SK-N-SH (cell line): Measurements from ENCODE around the gene HECW1. TPM values are rescaled to one million over a fixed set of nuclear protein-coding genes. Genes with fewer than 3 reads are reported as not detected.

ENCODE experiments used
- CTCF ChIA-PET: fragments of 300-600, 350-600 bp; formaldehyde crosslinking; extraction: SDS; loops from one replicate; lab custom pipeline; 2021; lab: Yijun Ruan, JAX
- POLR2A ChIA-PET: fragments of 350-600 bp; sonication (Branson Sonifier 250); formaldehyde crosslinking; extraction: SDS; loops from one replicate; lab custom pipeline; 2020; ENCODE audit warnings: antibody characterized with exemption, inconsistent platforms; lab: Yijun Ruan, JAX
- DNase-seq: peaks from one replicate; pipeline ENCODE4 v3.0.0; 2012
- H2AFZ ChIP-seq: fragments of 200-600 bp; sonication (generic); 2 replicates; pipeline ENCODE4 v1.8.1; 2016; ENCODE audit warnings: antibody characterized with exemption, mild to moderate bottlenecking, low read depth
- H3F3A ChIP-seq: fragments of 200-600 bp; sonication (generic); replicated peaks from 2 replicates; pipeline ENCODE3; 2016; ENCODE audit warnings: antibody characterized with exemption, mild to moderate bottlenecking; ENCODE audit not compliant: insufficient read depth
- H3K27ac ChIP-seq, 2 experiments: fragments of 200-500 bp in 1 of 2; fragments of 200-600 bp in 1 of 2; sonication (Bioruptor generic) in 1 of 2; sonication (generic), shearing (Covaris generic) in 1 of 2; 2 replicates each; pipeline versions ENCODE4 v1.5.1 to v1.6.1; 2014 to 2016; ENCODE audit warnings: low read depth in 2 of 2, inconsistent platforms in 1 of 2, low read length in 1 of 2, mild to moderate bottlenecking in 1 of 2, mixed read lengths in 1 of 2
- H3K27me3 ChIP-seq: fragments of 200-600 bp; sonication (generic), shearing (Covaris generic); 2 replicates; pipeline ENCODE4 v1.6.1; 2016; ENCODE audit warnings: mixed run types; ENCODE audit not compliant: insufficient read depth
- H3K36me3 ChIP-seq, 2 experiments: fragments of 200-500 bp in 1 of 2; fragments of 200-600 bp in 1 of 2; sonication (Bioruptor generic) in 1 of 2; sonication (generic) in 1 of 2; replicated peaks in 1 of 2; 2 replicates each; pipeline versions ENCODE3 to v1.5.1; 2014 to 2016; ENCODE audit warnings: low read length in 1 of 2, mild to moderate bottlenecking in 1 of 2; ENCODE audit not compliant: insufficient read depth in 2 of 2, control insufficient read depth in 1 of 2
- H3K4me1 ChIP-seq, 2 experiments: fragments of 200-500 bp in 1 of 2; fragments of 200-600 bp in 1 of 2; sonication (Bioruptor generic) in 1 of 2; sonication (generic), shearing (Covaris generic) in 1 of 2; 2 replicates each; pipeline versions ENCODE4 v1.5.1 to v1.6.1; 2014 to 2016; ENCODE audit warnings: low read depth in 1 of 2, low read length in 1 of 2, mixed run types in 1 of 2; ENCODE audit not compliant: insufficient read depth in 2 of 2, control insufficient read depth in 1 of 2
- H3K4me2 ChIP-seq: fragments of 200-600 bp; sonication (generic), shearing (Covaris generic); 2 replicates; pipeline ENCODE4 v1.6.1; 2017; ENCODE audit warnings: mixed run types
- H3K4me3 ChIP-seq, 2 experiments: fragments of 200-500 bp in 1 of 2; fragments of 200-600 bp in 1 of 2; sonication (Bioruptor generic) in 1 of 2; sonication (generic), shearing (Covaris generic) in 1 of 2; 2 replicates each; pipeline versions ENCODE4 v1.5.1 to v1.8.1; 2014 to 2016; ENCODE audit warnings: low read depth in 2 of 2, inconsistent platforms in 1 of 2, low read length in 1 of 2, mild to moderate bottlenecking in 1 of 2, mixed read lengths in 1 of 2, moderate library complexity in 1 of 2
- H3K79me2 ChIP-seq: fragments of 200-600 bp; sonication (generic); 2 replicates; pipeline ENCODE4 v1.8.1; 2017; ENCODE audit warnings: mild to moderate bottlenecking; ENCODE audit not compliant: insufficient read depth
- H3K9ac ChIP-seq: fragments of 200-600 bp; sonication (generic); 2 replicates; pipeline ENCODE4 v1.6.1; 2017; ENCODE audit warnings: mixed run types
- H3K9me2 ChIP-seq: fragments of 200-600 bp; sonication (generic); 2 replicates; pipeline ENCODE4 v1.6.1; 2017; ENCODE audit warnings: mixed run types
- H3K9me3 ChIP-seq: fragments of 200-600 bp; sonication (generic); 2 replicates; pipeline ENCODE4 v1.6.1; 2017; ENCODE audit warnings: mixed run types, mild to moderate bottlenecking, moderate library complexity
- H4K20me1 ChIP-seq: fragments of 200-600 bp; sonication (generic); 2 replicates; pipeline ENCODE4 v1.6.1; 2017; ENCODE audit warnings: mild to moderate bottlenecking, mixed run types; ENCODE audit not compliant: insufficient read depth
- ELF1 ChIP-seq: IDR thresholded peaks from 2 replicates; pipeline ENCODE4 v1.4.0; 2012
- EP300 ChIP-seq, 2 experiments: IDR thresholded peaks; 2 replicates each; pipeline versions ENCODE4 v1.4.0 to v1.6.1; 2012; ENCODE audit warnings: borderline replicate concordance in 1 of 2, low read depth in 1 of 2, low read length in 1 of 2
- EZH2phosphoT487 ChIP-seq: fragments of 200-600 bp; sonication (generic); IDR thresholded peaks from 2 replicates; pipeline ENCODE4 v1.6.1; 2017; ENCODE audit warnings: low read depth, mixed run types, mild to moderate bottlenecking, antibody characterized with exemption, moderate library complexity, borderline replicate concordance
- FOSL2 ChIP-seq: IDR thresholded peaks from 2 replicates; pipeline ENCODE4 v1.4.0; 2012; ENCODE audit warnings: low read depth, mild to moderate bottlenecking, moderate library complexity, borderline replicate concordance
- FOXM1 ChIP-seq: IDR thresholded peaks from 2 replicates; pipeline ENCODE4 v1.4.0; 2012; ENCODE audit warnings: low read depth, mild to moderate bottlenecking
- MEF2A ChIP-seq: IDR thresholded peaks from 2 replicates; pipeline ENCODE4 v1.4.0; 2012; ENCODE audit warnings: low read depth, borderline replicate concordance
- NRF1 ChIP-seq: IDR thresholded peaks from 2 replicates; pipeline ENCODE4 v1.6.1; 2012; ENCODE audit warnings: low read depth, mild to moderate bottlenecking, low read length
- POLR2AphosphoS5 ChIP-seq: IDR thresholded peaks from 2 replicates; pipeline ENCODE4 v1.6.1; 2012; ENCODE audit warnings: low read depth, low read length
- RCOR1 ChIP-seq: fragments of 150-350 bp; IDR thresholded peaks from 2 replicates; pipeline ENCODE4 v1.6.1; 2017; ENCODE audit warnings: antibody characterized with exemption, low read length
- RFX5 ChIP-seq: IDR thresholded peaks from 2 replicates; pipeline ENCODE4 v1.6.1; 2012; ENCODE audit warnings: mild to moderate bottlenecking, improper control_type of control experiment, low read length
- TCF12 ChIP-seq: IDR thresholded peaks from 2 replicates; pipeline ENCODE4 v1.4.0; 2012
- YY1 ChIP-seq: IDR thresholded peaks from 2 replicates; pipeline ENCODE4 v1.4.0; 2012; ENCODE audit warnings: low read depth, mild to moderate bottlenecking
- WGBS: methylation state at CpG from one replicate; pipeline ENCODE4 v1.1.6; 2017; ENCODE audit warnings: low lambda C conversion rate; 5-methylcytosine and 5-hydroxymethylcytosine counted together
- polyA plus RNA-seq, 3 experiments: library from polyadenylated mRNA; depleted of rRNA; stranded (reverse); fragments of >200 nt; gene quantifications; 2 replicates each; pipeline ENCODE4 v1.2.3, GENCODE V29; 2012
- TF ChIP-seq, protein P1 (sequence below): IDR thresholded peaks from 2 replicates; pipeline ENCODE4 v1.4.0; 2012; ENCODE audit warnings: low read depth, borderline replicate concordance
- TF ChIP-seq, protein P2 (sequence below): IDR thresholded peaks from 2 replicates; pipeline ENCODE4 v1.4.0; 2012; ENCODE audit warnings: low read depth, borderline replicate concordance
- TF ChIP-seq, protein P3 (sequence below): fragments of 200-600 bp; sonication (generic); IDR thresholded peaks from 2 replicates; pipeline ENCODE4 v1.6.1; 2017; ENCODE audit warnings: antibody characterized with exemption, mild to moderate bottlenecking, moderate library complexity
- TF ChIP-seq, protein P4 (sequence below): IDR thresholded peaks from 2 replicates; pipeline ENCODE4; 2012

The HECW1 gene
- polyA plus RNA-seq, 1 of the 3 experiments (the other 2 are of a cell fraction), result not detected

DNA sequence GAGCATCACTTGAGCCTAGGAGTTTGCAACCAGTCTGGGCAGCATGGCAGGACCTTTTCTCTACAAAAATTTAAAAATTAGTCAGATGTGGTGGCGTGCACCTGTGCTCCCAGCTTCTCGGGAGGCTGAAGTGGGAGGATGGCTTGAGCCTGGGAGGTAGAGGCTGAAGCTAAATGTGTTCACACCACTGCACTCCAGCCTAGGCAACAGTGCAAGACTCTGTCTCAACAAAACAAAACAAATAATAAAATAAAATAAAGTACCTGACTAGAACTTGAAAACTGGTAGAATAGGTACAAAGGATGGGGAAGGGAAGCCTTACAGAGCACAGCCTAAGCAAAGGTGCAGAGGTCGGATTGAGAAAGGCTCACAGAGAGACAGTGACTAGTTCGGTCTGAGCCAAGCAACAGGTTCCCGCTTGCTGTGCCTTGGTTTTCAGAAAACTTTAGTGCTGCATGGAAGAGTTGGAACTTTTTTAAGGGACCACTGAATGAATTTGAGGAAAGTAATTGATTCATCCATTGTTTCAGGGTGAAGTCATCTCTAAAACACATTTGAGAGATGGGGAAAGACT is 370.3 kb downstream of the HECW1 start:
- CTCF ChIA-PET, result interaction anchor here (0.8 to 3.0 kb wide), 3 partner anchors 26 to 100 kb away, joined by 3 to 13 read pairs (median 5); partner anchors contain the start of gene STK17A

DNA sequence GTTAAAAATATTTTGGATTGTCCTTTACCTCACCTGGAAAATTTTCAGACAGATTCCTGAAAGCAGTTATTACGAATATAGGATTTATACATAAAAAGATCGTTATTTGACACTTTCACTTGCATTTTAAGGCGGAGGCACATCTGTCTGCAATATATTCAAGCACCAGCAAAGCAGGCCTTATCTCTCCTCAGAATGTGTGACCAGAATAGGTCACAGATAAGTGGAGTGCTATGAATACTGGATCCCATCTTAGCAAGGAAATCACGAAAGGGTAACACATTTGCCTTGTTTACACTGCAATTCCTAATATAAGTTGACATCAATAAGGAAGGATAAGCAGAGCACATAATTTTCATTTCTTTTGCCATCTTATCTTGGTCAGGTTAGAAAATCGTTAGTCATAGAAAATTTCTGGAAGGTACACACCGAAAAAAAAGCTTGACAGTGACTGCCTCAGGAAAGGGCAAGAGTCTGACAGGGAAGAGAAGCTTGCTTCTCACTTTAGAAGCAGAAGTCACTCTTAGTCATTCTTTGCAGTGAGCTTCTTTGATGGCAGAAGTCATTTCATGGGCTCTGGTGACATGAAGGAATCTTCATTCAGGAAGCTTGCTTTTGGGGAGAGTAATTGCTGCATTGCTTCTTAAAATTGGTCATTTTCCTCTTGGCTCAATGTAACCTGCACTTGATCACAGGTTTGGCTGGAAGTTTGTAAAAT is 372.4 kb downstream of the HECW1 start:
- no peaks in the 10 kb centered on the region for H3K9me2 ChIP-seq
- no peak overlapping the region for H3K9ac ChIP-seq
- H3K4me2 ChIP-seq, result no peak overlapping the region
- H3K79me2 ChIP-seq, result no peaks in the 10 kb centered on the region
- no peaks in the 10 kb centered on the region; the same call in 1 of the 2 replicates for H4K20me1 ChIP-seq
- H3K4me1 ChIP-seq, result peaks cover 0 to 8% of the 10 kb centered on the region in 2 experiments; a peak in 1 of 4 replicates
- no peak overlapping the region for H3K27ac ChIP-seq
- no peaks in the 10 kb centered on the region for H3K9me3 ChIP-seq
- POLR2A ChIA-PET, result no interaction called here
- no peak for DNase-seq
- CTCF ChIA-PET, result interaction anchor here (0.7 kb wide), 1 partner anchor 12 kb away, joined by 3 read pairs; no protein-coding TSS in a partner anchor
- H3F3A ChIP-seq, result peaks cover 10% of the 10 kb centered on the region
- H3K27me3 ChIP-seq, result peaks cover 28% of the 10 kb centered on the region
- no peak overlapping the region for H3K4me3 ChIP-seq
- H2AFZ ChIP-seq, result no peak overlapping the region
- H3K36me3 ChIP-seq, result no peaks in the 10 kb centered on the region
- 51% methylated on average over 6 of the region's 6 CpGs for WGBS
- TF ChIP-seq EZH2phosphoT487, result no peak
- TF ChIP-seq YY1, result no peak
- no peak for TF ChIP-seq MEF2A
- no peak for TF ChIP-seq EP300 (IDR thresholded peaks at IDR 0.05; ENCODE audit: borderline replicate concordance in 1 of 2, low read depth in 1 of 2, low read length in 1 of 2)
- TF ChIP-seq RFX5, result no peak
- TF ChIP-seq, protein P1, sequence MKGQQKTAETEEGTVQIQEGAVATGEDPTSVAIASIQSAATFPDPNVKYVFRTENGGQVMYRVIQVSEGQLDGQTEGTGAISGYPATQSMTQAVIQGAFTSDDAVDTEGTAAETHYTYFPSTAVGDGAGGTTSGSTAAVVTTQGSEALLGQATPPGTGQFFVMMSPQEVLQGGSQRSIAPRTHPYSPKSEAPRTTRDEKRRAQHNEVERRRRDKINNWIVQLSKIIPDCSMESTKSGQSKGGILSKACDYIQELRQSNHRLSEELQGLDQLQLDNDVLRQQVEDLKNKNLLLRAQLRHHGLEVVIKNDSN, result no peak
- TF ChIP-seq, protein P2, sequence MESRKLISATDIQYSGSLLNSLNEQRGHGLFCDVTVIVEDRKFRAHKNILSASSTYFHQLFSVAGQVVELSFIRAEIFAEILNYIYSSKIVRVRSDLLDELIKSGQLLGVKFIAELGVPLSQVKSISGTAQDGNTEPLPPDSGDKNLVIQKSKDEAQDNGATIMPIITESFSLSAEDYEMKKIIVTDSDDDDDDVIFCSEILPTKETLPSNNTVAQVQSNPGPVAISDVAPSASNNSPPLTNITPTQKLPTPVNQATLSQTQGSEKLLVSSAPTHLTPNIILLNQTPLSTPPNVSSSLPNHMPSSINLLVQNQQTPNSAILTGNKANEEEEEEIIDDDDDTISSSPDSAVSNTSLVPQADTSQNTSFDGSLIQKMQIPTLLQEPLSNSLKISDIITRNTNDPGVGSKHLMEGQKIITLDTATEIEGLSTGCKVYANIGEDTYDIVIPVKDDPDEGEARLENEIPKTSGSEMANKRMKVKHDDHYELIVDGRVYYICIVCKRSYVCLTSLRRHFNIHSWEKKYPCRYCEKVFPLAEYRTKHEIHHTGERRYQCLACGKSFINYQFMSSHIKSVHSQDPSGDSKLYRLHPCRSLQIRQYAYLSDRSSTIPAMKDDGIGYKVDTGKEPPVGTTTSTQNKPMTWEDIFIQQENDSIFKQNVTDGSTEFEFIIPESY, result no peak
- no peak for TF ChIP-seq NRF1
- no peak for TF ChIP-seq TCF12
- no peak for TF ChIP-seq FOXM1
- no peak for TF ChIP-seq ELF1
- TF ChIP-seq, protein P3, sequence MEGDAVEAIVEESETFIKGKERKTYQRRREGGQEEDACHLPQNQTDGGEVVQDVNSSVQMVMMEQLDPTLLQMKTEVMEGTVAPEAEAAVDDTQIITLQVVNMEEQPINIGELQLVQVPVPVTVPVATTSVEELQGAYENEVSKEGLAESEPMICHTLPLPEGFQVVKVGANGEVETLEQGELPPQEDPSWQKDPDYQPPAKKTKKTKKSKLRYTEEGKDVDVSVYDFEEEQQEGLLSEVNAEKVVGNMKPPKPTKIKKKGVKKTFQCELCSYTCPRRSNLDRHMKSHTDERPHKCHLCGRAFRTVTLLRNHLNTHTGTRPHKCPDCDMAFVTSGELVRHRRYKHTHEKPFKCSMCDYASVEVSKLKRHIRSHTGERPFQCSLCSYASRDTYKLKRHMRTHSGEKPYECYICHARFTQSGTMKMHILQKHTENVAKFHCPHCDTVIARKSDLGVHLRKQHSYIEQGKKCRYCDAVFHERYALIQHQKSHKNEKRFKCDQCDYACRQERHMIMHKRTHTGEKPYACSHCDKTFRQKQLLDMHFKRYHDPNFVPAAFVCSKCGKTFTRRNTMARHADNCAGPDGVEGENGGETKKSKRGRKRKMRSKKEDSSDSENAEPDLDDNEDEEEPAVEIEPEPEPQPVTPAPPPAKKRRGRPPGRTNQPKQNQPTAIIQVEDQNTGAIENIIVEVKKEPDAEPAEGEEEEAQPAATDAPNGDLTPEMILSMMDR, result no peak
- no peak for TF ChIP-seq FOSL2

More for the DNA sequence above, 370.3 kb downstream of the HECW1 start:
- POLR2A ChIA-PET, result no interaction called here
- H3F3A ChIP-seq, result peaks cover 10% of the 10 kb centered on the region
- H4K20me1 ChIP-seq, result no peaks in the 10 kb centered on the region; the same call in 1 of the 2 replicates
- no peaks in the 10 kb centered on the region for H3K9me2 ChIP-seq
- WGBS, result 79% methylated on average over 5 of the region's 5 CpGs
- no peaks in the 10 kb centered on the region; a peak in 1 of 4 replicates for H3K4me1 ChIP-seq
- H3K4me3 ChIP-seq, result no peak overlapping the region
- TF ChIP-seq RCOR1 (no peak), POLR2AphosphoS5 (no peak), EZH2phosphoT487 (no peak)
- TF ChIP-seq, protein P4, sequence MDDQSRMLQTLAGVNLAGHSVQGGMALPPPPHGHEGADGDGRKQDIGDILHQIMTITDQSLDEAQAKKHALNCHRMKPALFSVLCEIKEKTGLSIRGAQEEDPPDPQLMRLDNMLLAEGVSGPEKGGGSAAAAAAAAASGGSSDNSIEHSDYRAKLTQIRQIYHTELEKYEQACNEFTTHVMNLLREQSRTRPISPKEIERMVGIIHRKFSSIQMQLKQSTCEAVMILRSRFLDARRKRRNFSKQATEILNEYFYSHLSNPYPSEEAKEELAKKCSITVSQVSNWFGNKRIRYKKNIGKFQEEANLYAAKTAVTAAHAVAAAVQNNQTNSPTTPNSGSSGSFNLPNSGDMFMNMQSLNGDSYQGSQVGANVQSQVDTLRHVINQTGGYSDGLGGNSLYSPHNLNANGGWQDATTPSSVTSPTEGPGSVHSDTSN, result no peak
- TF ChIP-seq, protein P2, result no peak
- no peaks in the 10 kb centered on the region for H3K36me3 ChIP-seq
- no peak overlapping the region for H2AFZ ChIP-seq
- no peaks in the 10 kb centered on the region for H3K9me3 ChIP-seq
- H3K27me3 ChIP-seq, result peaks cover 9% of the 10 kb centered on the region; the same call in 1 of the 2 replicates
- no peak overlapping the region for H3K9ac ChIP-seq
- DNase-seq, result no peak
- H3K4me2 ChIP-seq, result no peak overlapping the region
- H3K79me2 ChIP-seq, result no peaks in the 10 kb centered on the region
- no peak overlapping the region for H3K27ac ChIP-seq
